Osteoblast (primary cell): Measurements from ENCODE around the gene TMEM178B. TPM values are rescaled to one million over a fixed set of nuclear protein-coding genes. Genes with fewer than 3 reads are reported as not detected.

Experiments
- DNase-seq: peaks from one replicate; pipeline ENCODE4 v3.0.0; 2011; ENCODE audit warnings: low spot score, mixed read lengths; ENCODE audit not compliant: insufficient read length; ENCODE audit errors: missing footprints
- H2AFZ ChIP-seq: 2 replicates; pipeline ENCODE4 v1.6.0; 2011; ENCODE audit warnings: mild to moderate bottlenecking, low read length
- H3K27ac ChIP-seq: 2 replicates; pipeline ENCODE4 v1.5.1; 2011; ENCODE audit warnings: mild to moderate bottlenecking, low read depth, low read length, moderate library complexity
- H3K27me3 ChIP-seq: 2 replicates; pipeline ENCODE4 v1.6.0; 2012; ENCODE audit warnings: mild to moderate bottlenecking, control low read depth, inconsistent platforms, low read length, moderate library complexity; ENCODE audit not compliant: insufficient read depth
- H3K36me3 ChIP-seq: 2 replicates; pipeline ENCODE4 v1.5.1; 2011; ENCODE audit warnings: mild to moderate bottlenecking, low read length, control low read depth, moderate library complexity; ENCODE audit not compliant: insufficient read depth
- H3K4me1 ChIP-seq: 2 replicates; pipeline ENCODE4 v1.5.1; 2011; ENCODE audit warnings: mild to moderate bottlenecking, low read length, control low read depth, moderate library complexity; ENCODE audit not compliant: insufficient read depth
- H3K4me2 ChIP-seq: 2 replicates; pipeline ENCODE4 v1.6.0; 2011; ENCODE audit warnings: mild to moderate bottlenecking, low read length; ENCODE audit not compliant: insufficient read depth
- H3K4me3 ChIP-seq: fragments of 200-600 bp; sonication (generic); 3 replicates; pipeline ENCODE4 v1.5.1; 2012; ENCODE audit warnings: mild to moderate bottlenecking, low read length, inconsistent platforms; ENCODE audit not compliant: insufficient read depth
- H3K79me2 ChIP-seq: 2 replicates; pipeline ENCODE4 v1.6.0; 2012; ENCODE audit warnings: mild to moderate bottlenecking, low read length, control low read depth, inconsistent platforms; ENCODE audit not compliant: insufficient read depth
- H3K9me3 ChIP-seq: 2 replicates; pipeline ENCODE4 v1.5.1; 2011; ENCODE audit warnings: low read depth, low read length, control low read depth
- H4K20me1 ChIP-seq: 2 replicates; pipeline ENCODE4 v1.6.0; 2012; ENCODE audit warnings: mild to moderate bottlenecking, low read length, control low read depth; ENCODE audit not compliant: insufficient read depth
- total RNA-seq: library from RNA; depleted of rRNA; stranded (reverse); fragments of >200 nt; gene quantifications from 2 replicates; pipeline ENCODE4 v1.2.3, GENCODE V29; 2012
- TF ChIP-seq, protein P1 (sequence below): IDR thresholded peaks from 2 replicates; pipeline ENCODE4 v1.5.1; 2011; ENCODE audit warnings: mild to moderate bottlenecking, low read depth, low read length, moderate library complexity; ENCODE audit errors: extremely low read depth

The TMEM178B gene
- total RNA-seq, 1 donor, result 1.1 TPM

DNA sequence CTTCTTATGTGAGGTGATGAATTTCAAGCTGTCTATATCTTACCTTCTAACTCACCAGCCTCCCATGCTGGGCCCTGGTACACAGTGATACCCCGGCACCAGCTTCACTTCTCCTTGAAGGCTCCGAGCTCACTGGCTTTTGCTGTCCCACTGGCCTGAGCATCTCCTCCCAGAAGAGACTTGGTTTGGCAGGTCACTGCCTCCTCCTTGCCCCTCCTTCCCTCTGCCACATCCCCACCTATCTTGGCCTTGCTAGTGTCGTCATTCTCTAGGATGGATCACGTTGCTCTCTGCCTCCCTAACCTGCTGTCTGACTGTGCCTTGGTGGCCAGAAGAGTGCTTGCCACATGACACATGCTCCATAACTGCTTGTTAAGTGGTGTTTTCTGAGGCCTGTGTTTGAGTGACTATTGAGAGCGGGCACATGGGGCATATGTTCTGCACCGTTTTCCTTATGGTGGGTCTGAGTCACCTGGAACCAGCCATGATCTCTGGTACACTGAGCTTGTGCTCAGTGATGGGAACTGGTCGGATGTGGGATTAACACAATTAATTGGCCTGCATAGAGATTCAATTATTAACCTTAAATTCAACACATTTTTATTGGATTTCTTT is 86.5 kb downstream of the TMEM178B start:
- Histone ChIP-seq H3K79me2 (no peaks in the 10 kb centered on the region), H3K9me3 (no peaks in the 10 kb centered on the region), H4K20me1 (no peaks in the 10 kb centered on the region), H3K4me3 (no peak overlapping the region), H3K36me3 (no peaks in the 10 kb centered on the region), H2AFZ (no peak overlapping the region), H3K27me3 (no peaks in the 10 kb centered on the region), H3K4me1 (peaks cover 10% of the 10 kb centered on the region), H3K27ac (no peak overlapping the region), H3K4me2 (no peak overlapping the region)
- DNase-seq, result no peak
- TF ChIP-seq, protein P1, sequence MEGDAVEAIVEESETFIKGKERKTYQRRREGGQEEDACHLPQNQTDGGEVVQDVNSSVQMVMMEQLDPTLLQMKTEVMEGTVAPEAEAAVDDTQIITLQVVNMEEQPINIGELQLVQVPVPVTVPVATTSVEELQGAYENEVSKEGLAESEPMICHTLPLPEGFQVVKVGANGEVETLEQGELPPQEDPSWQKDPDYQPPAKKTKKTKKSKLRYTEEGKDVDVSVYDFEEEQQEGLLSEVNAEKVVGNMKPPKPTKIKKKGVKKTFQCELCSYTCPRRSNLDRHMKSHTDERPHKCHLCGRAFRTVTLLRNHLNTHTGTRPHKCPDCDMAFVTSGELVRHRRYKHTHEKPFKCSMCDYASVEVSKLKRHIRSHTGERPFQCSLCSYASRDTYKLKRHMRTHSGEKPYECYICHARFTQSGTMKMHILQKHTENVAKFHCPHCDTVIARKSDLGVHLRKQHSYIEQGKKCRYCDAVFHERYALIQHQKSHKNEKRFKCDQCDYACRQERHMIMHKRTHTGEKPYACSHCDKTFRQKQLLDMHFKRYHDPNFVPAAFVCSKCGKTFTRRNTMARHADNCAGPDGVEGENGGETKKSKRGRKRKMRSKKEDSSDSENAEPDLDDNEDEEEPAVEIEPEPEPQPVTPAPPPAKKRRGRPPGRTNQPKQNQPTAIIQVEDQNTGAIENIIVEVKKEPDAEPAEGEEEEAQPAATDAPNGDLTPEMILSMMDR, result no peak

DNA sequence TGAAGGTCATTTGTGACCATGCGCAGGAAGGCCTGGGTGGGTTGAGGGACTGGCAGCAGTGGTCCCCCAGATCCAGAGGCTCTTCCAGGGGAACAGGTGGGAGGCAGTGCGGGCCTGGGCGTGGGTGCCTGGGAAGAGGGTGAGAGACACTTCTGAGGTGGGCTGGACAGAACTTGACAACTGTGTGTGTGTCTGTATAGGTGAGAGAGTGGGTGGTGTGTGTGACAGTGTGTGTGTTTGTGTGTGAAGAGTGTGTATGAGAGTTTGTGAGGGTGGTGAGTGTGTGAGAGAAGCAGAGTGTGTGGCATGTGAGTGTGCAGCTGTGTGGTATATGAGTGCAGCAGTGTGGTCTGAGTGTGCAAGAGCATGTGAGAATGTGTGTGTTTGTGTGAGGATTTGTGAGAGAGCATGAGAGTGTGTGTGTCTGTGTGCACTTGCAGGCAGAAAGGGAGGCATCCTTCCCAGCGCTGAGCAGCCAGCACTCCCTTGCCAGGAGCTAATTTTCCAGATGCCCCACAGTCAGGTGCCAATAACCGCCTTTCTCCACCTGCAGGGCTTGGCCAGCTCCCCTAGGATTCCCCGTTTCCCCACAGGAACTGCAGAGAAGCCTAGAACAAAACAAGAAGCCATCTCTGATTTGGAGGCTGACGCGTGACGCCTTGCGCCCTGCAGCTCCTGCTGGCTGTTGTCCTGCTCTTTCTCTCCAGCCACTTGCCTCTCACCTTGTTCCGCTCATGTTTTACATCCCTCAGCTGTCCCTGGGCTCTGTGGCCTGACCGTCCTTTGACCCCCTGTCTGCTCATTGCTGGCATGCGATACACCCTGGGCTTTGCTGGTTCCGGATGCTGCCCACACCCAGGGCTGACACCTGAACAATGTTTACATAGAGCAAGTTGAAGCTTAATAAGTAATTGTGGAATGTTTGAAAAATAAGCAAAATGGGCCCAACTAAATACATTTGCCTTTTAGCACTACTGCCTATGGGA is 88.0 kb downstream of the TMEM178B start:
- H4K20me1 ChIP-seq, result no peaks in the 10 kb centered on the region
- no peak overlapping the region for H3K4me2 ChIP-seq
- H3K36me3 ChIP-seq, result no peaks in the 10 kb centered on the region
- H3K79me2 ChIP-seq, result no peaks in the 10 kb centered on the region
- H3K4me1 ChIP-seq, result peaks cover 10% of the 10 kb centered on the region
- H3K27me3 ChIP-seq, result no peaks in the 10 kb centered on the region
- no peak overlapping the region for H2AFZ ChIP-seq
- no peak overlapping the region for H3K4me3 ChIP-seq
- TF ChIP-seq, protein P1, result no peak
- no peak for DNase-seq
- no peak overlapping the region for H3K27ac ChIP-seq
- H3K9me3 ChIP-seq, result no peaks in the 10 kb centered on the region

DNA sequence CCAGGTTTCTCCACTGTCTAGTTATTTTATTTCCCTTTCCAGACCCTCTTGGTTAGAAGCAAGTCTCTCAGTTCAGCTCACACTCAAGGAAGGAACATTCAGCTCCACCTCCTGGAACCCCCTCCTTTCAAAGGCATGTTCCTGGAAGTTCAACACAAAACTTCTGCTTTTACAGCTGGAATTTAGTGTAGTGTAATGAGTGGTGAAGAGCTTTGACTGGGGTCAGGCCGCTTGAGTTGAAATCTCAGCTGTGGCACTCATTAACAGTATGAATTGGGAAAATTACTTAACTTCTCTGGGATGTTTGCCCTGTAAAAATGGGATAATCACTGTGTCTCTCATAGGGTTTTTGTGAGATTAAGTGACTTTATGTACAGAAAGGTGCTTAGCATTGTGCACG is 91.7 kb downstream of the TMEM178B start:
- Histone ChIP-seq H4K20me1 (no peaks in the 10 kb centered on the region), H3K27ac (no peak overlapping the region), H3K4me2 (no peak overlapping the region), H3K4me1 (no peaks in the 10 kb centered on the region), H3K4me3 (no peak overlapping the region), H3K79me2 (no peaks in the 10 kb centered on the region), H3K36me3 (no peaks in the 10 kb centered on the region), H2AFZ (no peak overlapping the region), H3K27me3 (no peaks in the 10 kb centered on the region), H3K9me3 (no peaks in the 10 kb centered on the region)
- TF ChIP-seq, protein P1, result no peak
- no peak for DNase-seq

DNA sequence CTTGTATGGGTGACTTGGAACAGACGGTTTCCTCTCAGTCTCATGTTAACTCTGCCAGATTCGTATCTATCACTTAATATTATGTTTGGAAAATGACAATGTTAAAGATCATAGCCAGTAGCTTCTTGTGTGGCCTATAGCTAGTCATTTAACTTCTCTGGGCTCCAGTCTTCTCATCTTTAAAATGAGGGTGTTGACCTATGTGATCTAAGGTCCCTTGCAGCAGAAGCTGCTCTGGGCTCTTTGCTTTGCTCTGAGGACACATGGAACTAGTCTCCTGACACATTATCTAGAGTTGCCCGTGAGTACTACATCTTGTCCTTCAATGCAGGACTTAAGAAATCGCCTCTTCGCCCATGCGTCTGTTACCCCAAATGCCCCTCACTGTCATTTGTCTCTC is 93.1 kb downstream of the TMEM178B start:
- no peak for DNase-seq
- H2AFZ ChIP-seq, result no peak overlapping the region
- H3K4me1 ChIP-seq, result no peaks in the 10 kb centered on the region
- H3K27ac ChIP-seq, result no peak overlapping the region
- H4K20me1 ChIP-seq, result no peaks in the 10 kb centered on the region
- no peaks in the 10 kb centered on the region for H3K36me3 ChIP-seq
- TF ChIP-seq, protein P1, result no peak
- no peak overlapping the region for H3K4me2 ChIP-seq
- no peaks in the 10 kb centered on the region for H3K79me2 ChIP-seq
- H3K4me3 ChIP-seq, result no peak overlapping the region
- H3K9me3 ChIP-seq, result no peaks in the 10 kb centered on the region
- no peaks in the 10 kb centered on the region for H3K27me3 ChIP-seq
